ENCODE results near the gene MRPS10. TPM values are rescaled to one million over a fixed set of nuclear protein-coding genes. Genes with fewer than 3 reads are reported as not detected.

MRPS10 gene
- total and polyA plus RNA-seq, 2 donors (not counting 3 experiments of a cell fraction or from before 2014, with no cell fraction given): 23.2 to 37.7 TPM

- no peaks in the 10 kb centered on the region for H4K20me1 ChIP-seq (replicated peaks; ENCODE audit: control insufficient read depth, extremely low read depth, insufficient read depth, low read length)
- ChIA-PET CTCF (interaction anchor here (1.0 to 1.2 kb wide), 2 partner anchors 24 to 70 kb away, joined by 3 read pairs; no protein-coding TSS in a partner anchor), POLR2A (no interaction called here)
- H3K36me3 ChIP-seq (ENCODE audit: control insufficient read depth in 2 of 2, extremely low read depth in 1 of 2, insufficient read depth in 2 of 2, low read length in 2 of 2): no peaks in the 10 kb centered on the region
- H3K4me2 ChIP-seq (ENCODE audit: insufficient read depth, low read length): no peak overlapping the region
- no peak for DNase-seq (ENCODE audit: low read depth, low spot score)
- TF ChIP-seq MAX (IDR thresholded peaks at IDR 0.05; ENCODE audit: insufficient read depth, insufficient read length) (no peak), MYC (IDR thresholded peaks at IDR 0.05; ENCODE audit: low read depth, low read length) (no peak), POLR2A (IDR thresholded peaks at IDR 0.05; ENCODE audit: low read depth, low read length) (no peak), POLR2AphosphoS5 (IDR thresholded peaks at IDR 0.05; ENCODE audit: insufficient read depth, low read depth, low read length) (no peak), GATA2 (IDR thresholded peaks at IDR 0.05; ENCODE audit: insufficient read depth, insufficient read length, low read depth, low read length) (no peak), JUN (IDR thresholded peaks at IDR 0.05; ENCODE audit: borderline replicate concordance, insufficient read depth, insufficient read length, low read depth) (no peak), FOS (IDR thresholded peaks at IDR 0.05; ENCODE audit: borderline replicate concordance, insufficient read depth, low read length) (no peak), CTCF (IDR thresholded peaks at IDR 0.05; ENCODE audit: extremely low read depth in 1 of 2, insufficient read depth in 1 of 2, low read depth in 1 of 2, low read length in 2 of 2) (no peak), EZH2 (IDR thresholded peaks at IDR 0.05; ENCODE audit: borderline replicate concordance, low read depth, low read length, severe bottlenecking) (no peak)
- H3K27me3 ChIP-seq (ENCODE audit: control insufficient read depth in 2 of 2, insufficient read depth in 2 of 2, low read length in 2 of 2): peaks cover 2% of the 10 kb centered on the region in 2 experiments
- no peak overlapping the region for H2AFZ ChIP-seq (ENCODE audit: low read depth, low read length)
- H3K27ac ChIP-seq (ENCODE audit: insufficient read depth, low read depth, low read length): no peak overlapping the region
- H3K4me3 ChIP-seq (replicated peaks in 1 of 3; ENCODE audit: insufficient read depth in 1 of 3, low read depth in 1 of 3, low read length in 3 of 3): no peak overlapping the region
- dilution Hi-C loops (cut with MboI; ENCODE audit: extremely low pct_ligation_motif_present, low sequenced_read_pairs): no loop called here
- H3K9me1 ChIP-seq (replicated peaks; ENCODE audit: control insufficient read depth, extremely low read depth, insufficient read depth, low read length): no peaks in the 10 kb centered on the region
- no peaks in the 10 kb centered on the region for H3K79me2 ChIP-seq (ENCODE audit: control insufficient read depth, insufficient read depth, low read length)
- no peak overlapping the region for H3K9ac ChIP-seq (replicated peaks; ENCODE audit: extremely low read depth, insufficient read depth, low read length)
- FAIRE-seq: no peak
- no peaks in the 10 kb centered on the region for H3K9me3 ChIP-seq (replicated peaks; ENCODE audit: control insufficient read depth, insufficient read depth, low read length)
- H3K4me1 ChIP-seq (ENCODE audit: control insufficient read depth, extremely low read depth, insufficient read depth, low read length): no peaks in the 10 kb centered on the region
- BruUV-seq (replicated peaks): no TSS peak
- intact Hi-C loops (cut with micrococcal nuclease): no loop called here
These were observed 27.0 kb downstream of the MRPS10 start for GRCh38 chr6:42190554-42191183.
